Measurements from ENCODE around the gene FAM168B.
"Not testable (repeated sequence)": the region's sequence is repeated elsewhere in the genome, so short reads cannot be mapped to it uniquely, and the experiment has no call there.

Gene FAM168B, protein sequence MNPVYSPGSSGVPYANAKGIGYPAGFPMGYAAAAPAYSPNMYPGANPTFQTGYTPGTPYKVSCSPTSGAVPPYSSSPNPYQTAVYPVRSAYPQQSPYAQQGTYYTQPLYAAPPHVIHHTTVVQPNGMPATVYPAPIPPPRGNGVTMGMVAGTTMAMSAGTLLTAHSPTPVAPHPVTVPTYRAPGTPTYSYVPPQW

DNA sequence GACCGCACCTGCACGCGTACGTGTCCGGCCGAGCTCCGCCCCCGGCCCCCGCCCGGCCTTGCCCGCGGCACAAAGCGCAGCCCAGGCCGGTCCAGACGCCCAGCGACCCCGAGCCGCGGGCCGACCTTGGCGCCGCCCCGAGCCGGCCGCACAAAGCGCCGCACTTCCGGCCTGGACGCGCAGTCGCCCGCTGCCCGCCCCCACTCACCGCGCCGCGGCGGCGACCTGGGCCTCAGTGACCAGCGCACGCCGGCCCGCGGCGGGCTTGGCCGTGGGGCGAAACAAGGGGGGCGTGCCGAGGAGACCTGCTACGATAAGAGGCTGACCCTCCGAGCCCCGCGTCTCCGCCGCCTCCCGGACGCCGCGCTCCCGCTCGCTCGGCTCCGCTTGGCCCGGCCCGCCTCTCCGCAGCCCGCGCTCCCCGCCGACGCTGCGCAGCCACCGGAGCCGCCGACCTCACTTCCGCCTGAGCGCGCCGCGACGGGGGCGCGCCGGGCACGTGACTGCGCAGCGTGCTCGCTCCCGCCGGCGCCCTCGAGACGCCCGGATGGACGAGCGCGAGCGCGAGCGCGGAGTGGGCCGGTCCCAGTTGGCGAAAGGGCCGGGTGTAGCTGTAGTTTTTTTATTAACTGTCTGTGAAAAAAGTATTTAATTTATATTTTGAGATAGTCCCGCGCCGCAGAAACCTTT, at the start of gene FAM168B:
TSS of gene FAM168B (minus strand) at position 455 of the 690 bp plus-strand sequence. CDS start 10,814 bp downstream, outside the sequence.
- peak; percentile 45 to 82 for DNase-seq (ENCODE audit: extremely low read depth in 1 of 2, low read depth in 1 of 2)

DNA sequence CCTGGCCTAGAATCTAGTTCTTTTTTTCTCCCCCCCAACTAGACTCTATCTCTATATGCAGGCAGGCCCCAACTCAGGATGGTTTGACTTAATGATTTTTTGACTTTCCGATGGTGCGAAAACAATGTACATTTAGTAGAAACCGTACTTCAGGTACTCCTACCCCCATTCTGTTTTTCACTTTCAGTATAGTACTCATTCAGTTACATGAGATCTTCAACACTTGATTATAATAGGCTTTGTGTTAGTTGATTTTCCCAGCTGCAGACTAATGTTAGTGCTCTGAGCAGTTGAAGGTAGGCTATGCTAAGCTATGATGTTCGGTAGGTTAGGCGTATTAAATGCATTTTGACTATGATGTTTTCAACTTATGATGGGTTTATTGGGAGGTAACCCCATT, 49.6 kb upstream of the FAM168B start:
- DNase-seq (ENCODE audit: extremely low read depth in 1 of 2, low read depth in 1 of 2) = no peak

DNA sequence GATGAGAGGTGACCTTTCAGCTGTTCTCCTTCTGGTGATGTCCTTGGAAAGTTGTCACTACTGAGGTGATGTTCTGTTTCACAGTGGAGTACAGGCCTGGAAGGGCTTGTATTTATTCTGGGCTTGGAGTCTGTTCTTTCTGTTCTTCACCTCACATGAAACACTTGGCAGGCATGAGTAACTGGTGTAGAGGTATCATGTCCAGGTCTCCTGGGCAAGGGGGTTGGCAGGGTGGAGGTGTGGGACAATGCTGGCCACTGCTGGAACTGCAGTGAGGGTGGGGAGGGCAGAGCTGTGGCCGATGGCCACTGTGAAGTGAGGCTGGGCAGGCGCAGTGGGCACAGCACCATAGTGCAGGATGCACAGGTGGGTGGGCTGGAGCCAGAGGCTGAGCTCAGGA, 47.3 kb upstream of the FAM168B start:
- DNase-seq (ENCODE audit: extremely low read depth in 1 of 2, low read depth in 1 of 2) = no peak

DNA sequence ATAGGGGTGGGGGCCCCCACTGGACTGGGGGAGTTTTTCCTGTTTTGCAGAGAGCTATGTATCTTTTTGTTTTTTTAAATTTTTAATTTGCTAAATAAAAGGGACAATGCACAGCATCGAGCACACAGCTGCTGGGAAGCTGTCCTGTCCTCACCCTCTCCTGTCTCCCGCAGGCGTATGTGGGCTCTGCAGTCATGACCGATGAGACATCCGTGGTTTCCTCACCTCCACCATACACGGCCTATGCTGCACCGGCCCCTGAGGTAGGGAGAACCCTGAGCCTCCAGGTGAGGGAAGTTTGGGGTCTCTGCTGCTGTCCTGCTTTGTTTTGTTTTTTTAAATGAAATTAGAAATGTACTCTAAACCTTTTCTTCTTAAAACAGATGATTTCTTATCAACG, 39.5 kb upstream of the FAM168B start:
- no peak for DNase-seq (ENCODE audit: extremely low read depth in 1 of 2, low read depth in 1 of 2)

DNA sequence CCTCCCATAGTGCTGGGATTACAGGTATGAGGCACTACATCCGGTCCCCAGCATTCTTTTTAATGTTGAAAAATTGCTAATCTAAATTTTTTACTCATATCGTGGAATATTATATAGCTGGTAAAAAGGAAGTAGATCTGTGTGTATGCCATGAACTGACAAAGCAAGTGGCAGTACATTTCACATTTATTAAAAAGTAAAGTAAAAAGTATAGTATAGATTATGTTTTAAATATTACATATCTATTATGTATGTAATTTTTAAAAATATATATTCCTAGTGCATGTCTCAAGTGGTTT, 37.0 kb upstream of the FAM168B start:
- DNase-seq (ENCODE audit: extremely low read depth in 1 of 2, low read depth in 1 of 2) = no peak

DNA sequence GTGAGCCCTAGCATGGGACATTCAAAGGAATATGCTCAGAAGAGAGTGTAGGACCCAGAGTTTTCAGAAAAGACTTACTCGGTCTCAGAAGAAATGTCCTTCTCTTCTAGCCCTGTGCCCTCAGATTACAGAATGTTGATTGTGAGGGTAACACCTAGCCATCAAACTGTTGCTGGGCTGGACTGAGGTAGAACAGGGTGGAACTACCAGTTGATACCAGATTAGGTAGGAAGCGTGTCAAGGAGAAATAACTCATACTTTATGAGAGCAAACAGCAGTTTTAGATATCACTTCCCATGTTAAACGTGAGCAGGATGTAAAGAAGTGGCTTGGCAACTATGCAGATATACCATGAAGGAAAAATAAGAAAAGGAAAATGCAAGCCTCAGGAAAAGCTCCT, 34.7 kb upstream of the FAM168B start:
- no peak for DNase-seq (ENCODE audit: extremely low read depth in 1 of 2, low read depth in 1 of 2)

DNA sequence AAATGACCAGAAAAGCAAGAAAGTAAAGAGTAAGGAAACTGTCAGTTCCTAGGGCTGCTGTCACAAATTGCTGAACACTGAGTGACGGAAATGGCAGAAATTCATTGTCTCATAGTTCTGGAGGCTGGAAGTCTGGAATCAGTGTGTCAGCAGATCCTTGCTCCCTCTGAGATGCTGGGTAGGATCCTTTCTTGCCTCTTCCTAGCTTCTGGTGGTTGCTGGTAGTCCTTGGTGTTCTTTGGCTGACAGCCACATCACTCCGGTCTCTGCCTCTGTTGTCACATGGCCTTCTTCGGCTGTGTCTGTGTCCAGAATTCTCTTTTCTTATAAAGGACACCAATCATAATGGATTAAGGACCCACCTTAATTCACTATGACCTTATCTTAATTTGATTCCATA, 33.8 kb upstream of the FAM168B start:
- DNase-seq (ENCODE audit: extremely low read depth in 1 of 2, low read depth in 1 of 2) = no peak

DNA sequence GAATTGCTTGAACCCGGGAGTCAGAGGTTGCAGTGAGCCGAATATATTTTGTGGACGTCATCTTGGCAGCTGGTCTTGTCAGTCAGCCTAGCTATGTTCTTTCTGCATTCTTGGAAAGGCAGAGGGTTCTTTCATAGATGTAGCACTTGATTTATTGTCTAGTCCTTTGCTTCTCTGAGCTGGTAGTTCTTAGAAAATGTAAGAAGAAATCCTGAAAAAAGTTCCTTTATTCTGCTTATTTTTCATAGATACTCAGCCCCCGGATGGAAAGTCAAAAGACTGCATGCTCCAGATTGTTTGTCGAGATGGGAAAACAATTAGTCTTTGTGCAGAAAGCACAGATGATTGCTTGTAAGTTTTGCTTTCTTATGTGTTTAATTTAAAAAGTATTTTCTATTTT, 33.2 kb upstream of the FAM168B start:
- DNase-seq (ENCODE audit: extremely low read depth in 1 of 2, low read depth in 1 of 2) = no peak

DNA sequence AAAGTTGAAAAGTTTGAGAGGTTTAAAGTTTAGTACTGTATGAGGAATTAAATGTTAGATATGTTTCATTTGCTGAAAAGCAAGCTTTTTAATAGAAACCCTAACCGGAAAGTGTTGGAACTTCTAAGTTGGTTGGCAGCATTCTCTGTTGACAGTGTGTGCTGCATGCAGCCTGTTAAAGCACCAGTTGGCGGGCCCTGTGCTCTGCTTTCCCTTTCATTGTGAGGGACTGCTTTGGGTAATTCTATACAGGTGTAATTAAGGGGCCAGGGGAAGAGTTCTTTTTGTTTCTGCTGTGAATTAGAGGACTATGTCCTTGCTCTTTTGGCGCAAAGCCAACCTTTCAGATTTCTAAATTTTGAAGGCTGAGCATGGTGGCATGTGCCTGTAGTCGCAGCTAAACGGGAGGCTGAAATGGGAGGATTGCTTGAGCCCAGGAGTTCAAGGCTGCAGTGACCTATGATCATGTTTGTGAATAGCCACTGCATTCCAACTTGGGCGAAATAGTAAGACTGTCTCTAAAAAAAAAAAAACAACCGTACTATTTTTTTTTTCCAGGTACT, 32.0 kb upstream of the FAM168B start:
- no peak for DNase-seq (ENCODE audit: extremely low read depth in 1 of 2, low read depth in 1 of 2)

DNA sequence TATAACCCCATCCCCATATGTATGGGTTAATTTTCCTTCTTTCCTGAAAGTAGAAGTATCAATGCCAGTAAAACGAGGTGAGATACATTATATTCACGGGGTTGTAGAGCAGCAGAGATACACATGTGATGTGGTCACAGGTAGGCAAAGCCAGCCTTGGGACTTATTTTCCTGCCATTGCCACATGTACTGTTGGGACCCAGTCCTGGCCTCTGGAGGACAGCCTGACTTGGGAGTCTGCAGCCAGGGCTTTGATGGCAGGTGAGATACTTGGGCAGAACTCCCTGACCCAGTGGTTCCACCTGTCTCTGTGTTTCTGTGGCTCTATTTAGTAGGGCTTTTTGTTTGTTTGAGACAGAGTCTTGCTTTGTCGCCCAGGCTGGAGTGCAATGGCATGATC, 29.9 kb upstream of the FAM168B start:
- DNase-seq (ENCODE audit: extremely low read depth in 1 of 2, low read depth in 1 of 2) = no peak

DNA sequence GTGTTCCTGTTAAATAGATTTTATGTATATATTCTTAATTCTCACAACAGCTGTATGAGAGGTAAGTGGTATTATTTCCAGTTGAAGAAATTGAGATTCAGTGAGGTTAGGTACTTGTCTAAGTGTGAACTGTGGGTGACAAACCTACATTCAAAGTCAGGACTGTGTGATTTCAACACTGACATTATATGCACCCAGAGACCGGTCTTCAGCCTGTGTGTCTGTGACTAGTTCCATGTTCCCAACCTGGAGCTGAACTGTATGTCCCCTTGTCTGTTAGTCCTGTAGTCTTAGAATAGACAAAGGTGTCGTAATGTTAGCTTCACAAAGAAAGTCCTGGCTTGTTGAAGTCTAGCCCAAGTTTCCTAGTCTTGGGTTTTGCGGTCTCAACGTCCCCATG, 29.2 kb upstream of the FAM168B start:
- no peak for DNase-seq (ENCODE audit: extremely low read depth in 1 of 2, low read depth in 1 of 2)

DNA sequence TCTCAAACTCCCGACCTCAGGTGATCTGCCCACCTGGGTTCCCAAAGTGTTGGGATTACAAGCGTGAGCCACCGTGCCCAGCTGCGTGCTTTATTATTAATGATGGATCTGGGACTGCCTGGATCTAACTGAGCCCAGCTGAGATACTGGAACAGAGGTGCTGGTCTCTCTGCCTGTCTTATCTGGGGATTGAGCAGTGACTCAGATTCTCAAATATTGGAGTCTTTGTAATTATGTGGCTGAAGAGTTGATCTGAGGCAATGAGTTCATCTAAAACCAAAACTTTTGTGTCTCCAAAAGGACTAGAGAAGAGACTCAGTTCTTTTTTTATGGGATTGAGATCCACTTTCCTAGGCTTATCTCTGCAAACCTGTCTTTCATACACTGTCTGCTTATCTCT, 28.2 kb upstream of the FAM168B start:
- DNase-seq (ENCODE audit: extremely low read depth in 1 of 2, low read depth in 1 of 2) = no peak

DNA sequence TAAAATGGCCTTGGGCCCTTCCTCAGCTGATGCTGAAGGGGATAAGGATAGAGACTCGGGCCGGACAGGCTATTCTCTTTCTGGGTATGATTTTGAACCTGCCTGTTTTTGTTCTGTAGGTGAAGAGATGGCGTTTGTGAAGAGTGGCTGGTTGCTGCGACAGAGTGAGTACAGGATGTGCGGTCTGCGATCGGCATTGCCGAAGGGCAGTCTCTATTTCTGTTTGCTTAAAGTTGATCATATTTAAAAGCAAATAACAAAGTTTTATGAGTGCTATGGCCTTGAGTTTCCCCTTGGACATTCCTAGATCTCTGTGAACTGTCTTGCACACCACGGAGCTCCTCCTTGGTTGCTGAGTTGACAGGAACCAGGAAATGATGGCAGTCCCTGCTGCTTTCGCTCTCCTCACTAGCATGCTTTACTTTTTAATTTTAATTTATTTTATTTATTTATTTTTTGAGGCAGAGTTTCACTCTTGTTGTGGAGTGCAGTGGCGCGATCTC, 27.6 kb upstream of the FAM168B start:
- DNase-seq (ENCODE audit: extremely low read depth in 1 of 2, low read depth in 1 of 2) = no peak

DNA sequence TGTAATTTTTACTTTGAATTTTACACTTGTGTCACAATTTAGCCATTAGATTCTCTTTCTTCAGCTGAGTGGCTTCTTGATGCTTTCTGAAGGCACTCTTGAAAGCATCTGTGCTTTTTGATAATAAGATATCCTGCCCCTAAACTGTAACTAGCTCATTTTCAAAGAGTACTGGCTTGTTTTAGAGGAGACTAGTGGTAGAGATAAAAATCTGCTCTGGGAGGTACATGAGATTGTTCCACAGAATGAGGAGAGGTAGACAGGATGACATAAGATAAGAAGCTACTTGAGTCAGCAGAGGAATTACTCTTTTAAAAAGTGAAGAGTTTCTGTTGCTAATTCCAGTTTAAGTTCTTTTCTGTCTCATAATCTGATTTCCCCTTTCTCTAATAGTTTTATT, 22.5 kb upstream of the FAM168B start:
- DNase-seq (ENCODE audit: extremely low read depth in 1 of 2, low read depth in 1 of 2) = no peak

DNA sequence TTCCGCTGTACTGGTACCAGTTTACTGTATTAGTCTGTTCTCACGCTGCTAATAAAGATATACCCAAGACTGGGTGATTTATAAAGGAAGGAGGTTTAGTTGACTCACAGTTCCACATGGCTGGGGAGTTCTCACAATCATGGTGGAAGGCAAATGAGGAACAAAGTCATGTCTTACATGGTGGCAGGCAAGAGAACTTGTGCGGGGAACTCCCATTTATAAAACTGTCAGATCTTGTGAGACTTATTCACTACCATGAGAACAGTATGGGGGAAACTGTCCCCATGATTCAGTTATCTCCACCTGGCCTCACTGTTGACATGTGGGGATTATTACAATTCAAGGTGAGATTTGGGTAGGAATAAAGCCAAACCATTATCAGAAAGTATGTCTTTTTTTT, 21.7 kb upstream of the FAM168B start:
- not testable (repeated sequence) for DNase-seq (ENCODE audit: extremely low read depth in 1 of 2, low read depth in 1 of 2)

DNA sequence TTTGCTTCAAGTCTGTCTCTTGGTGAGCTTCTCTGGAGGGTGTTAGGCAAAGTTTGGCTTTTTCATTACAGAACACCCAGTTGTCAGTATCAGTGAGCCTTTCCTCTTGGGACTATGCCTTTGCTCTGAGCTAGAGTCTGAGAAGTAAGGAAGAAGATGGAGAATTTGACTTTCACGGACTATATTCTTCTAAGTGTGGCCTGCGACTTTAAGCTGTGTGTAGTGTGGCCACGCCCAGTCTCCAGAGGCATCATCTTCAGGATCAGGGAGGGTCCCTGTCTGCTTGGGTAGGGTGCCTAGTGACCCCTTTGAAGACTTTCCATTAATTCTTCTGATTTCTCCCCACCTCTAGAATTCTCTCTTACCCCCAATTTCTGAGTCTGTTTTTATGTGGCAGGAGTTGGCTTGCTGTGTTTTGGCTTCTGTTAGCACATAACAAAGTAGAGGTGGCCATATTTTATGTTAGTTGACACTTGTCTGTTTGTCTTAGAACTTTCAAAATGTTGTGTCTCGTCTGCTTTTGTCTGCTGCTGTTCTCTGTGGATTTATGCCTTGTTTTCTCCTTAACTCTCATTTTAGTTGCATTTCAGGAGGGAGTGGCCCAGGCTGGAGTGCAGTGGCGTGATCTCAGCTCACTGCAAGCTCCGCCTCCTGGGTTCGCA, 20.4 kb upstream of the FAM168B start:
- no peak for DNase-seq (ENCODE audit: extremely low read depth in 1 of 2, low read depth in 1 of 2)

DNA sequence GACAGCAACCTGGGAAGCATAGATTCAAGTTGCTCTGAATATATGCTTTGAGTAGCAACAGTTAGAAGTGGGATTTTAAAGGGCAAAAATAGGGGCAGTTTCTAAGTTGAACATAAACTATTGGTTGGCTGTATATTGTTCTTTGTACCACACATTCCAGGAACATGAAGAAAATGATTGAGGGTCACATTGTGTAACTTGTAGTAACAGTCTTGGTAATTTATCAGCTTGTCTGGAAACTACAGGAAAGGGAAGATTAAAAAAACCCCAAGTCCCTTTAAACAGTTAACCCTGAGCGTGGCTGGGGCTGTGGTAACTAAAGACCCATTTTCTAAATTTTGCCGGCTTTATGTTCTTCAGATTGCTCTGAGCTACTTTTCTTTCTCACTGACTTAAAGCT, 19.3 kb upstream of the FAM168B start:
- DNase-seq (ENCODE audit: extremely low read depth in 1 of 2, low read depth in 1 of 2) = no peak

DNA sequence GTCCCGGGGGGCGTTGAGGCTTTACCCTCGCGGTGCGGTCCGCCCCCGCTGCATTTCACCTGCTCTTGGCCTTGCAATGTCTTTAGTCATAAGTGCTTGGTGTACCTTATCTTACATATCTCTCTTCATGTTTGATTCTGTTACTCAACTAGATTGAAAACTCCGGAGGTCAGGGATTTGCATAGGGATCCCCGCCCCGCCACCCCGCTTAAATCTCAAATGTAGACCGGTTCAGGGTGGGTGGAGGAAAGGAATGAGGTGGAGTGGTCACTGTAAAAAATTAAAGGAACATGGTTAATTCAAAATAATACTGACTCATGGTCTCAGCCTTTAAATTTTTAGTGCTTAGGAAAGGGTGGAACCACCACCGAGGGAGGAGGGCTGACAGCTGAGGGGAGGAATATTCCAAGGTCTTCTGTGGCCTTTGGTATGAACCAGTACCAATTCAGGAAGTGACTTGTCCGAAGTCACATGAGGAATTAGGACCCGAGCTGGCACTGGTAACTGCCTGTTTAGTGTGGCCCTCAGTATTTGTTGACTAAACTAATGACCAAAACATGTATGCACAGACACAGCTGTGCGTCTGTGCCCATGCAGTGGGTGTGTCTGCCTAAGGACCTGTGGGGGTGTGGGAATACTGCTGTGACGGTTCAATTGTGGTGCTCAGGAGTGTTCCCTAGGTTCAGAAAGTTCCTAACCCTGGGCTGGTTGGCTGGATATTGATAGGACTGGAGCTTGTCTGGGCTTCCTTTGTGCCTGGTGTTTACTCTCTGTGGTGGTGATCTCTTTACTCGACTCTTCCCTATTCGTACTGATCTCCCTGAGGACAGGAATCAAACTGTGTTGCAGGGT, 12.9 kb upstream of the FAM168B start:
- no peak for DNase-seq (ENCODE audit: extremely low read depth in 1 of 2, low read depth in 1 of 2)

DNA sequence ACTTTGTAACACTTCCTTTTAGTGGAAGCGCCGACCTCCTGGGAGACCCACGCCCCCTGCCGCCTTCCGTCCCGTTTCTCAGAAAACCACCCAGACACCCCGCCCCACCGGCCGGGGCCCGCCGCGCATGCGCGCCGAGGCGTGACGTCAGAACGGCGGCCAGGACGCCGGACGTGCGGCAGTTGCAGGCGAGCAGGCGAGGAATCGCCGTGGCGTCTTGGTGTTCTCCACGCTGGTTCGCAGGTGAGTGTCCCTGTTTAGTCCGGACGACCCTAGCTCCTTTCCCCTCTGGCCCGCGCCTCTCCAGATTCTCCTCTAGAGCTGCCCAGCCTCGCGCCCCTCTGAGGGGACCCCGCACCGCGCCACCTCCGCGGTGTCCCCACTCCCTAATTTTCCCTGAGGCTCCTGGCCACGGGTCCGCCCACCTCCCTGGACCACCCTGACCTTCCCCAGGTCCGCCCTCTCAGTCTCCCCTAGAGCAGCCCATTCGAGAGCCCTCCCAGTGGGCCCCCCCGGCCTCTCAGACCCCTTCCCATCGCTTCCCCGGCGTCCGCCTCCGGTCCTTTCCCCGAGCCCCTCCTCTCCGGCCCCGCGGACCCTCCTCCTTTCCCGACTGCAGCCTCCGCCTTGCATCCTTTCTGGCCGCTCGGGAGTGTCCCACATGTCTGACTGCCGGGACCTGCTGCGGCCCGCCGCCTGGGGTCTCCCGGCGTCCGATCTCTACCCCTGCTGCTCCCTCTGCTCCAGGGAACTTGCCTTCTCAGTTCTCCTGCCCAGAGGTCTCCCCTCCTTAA, 12.1 kb upstream of the FAM168B start, which contains the start of gene PLEKHB2:
TSS of gene PLEKHB2 (plus strand) at position 181 of the 794 bp plus-strand sequence. CDS start 15,606 bp downstream, outside the sequence.
- DNase-seq (ENCODE audit: extremely low read depth in 1 of 2, low read depth in 1 of 2) = peak; percentile 73 to 87

DNA sequence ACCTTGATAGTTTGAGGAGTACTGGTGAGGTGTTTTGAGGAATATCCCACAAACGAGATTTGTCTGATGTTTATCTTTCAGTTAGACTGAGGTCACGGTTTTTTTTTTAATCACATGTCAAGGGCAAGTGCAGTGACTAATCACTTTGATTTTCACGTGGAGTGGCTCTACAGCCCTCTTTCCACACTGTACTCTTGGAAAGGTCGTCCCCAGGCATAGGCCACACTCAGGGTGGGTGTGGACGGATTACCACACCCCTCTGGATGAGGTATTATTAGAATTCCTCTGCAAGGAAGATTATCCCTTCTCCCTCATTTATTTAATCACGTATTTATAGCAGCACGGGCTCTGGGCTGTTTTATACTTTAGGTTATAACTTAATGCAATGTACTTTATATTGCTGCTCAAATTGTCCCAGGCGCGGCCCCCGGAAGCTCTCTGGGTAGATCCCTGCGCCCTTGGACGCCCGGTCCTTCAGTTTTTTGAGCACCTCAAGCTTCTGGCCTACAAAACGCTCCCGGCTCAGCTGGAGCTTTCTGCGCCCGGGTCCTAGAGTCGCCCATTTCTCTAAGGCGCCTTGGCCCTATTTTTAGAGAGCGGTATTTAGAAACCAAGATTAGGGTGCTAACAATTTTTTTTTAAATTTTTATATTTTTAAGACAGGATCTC, 11.4 kb upstream of the FAM168B start:
- no peak for DNase-seq (ENCODE audit: extremely low read depth in 1 of 2, low read depth in 1 of 2)
